Vagina (tissue), 2 donors: ENCODE measurements around the gene GPR33. TPM values are rescaled to one million over a fixed set of nuclear protein-coding genes. Genes with fewer than 3 reads are reported as not detected.

Experiments
- DNase-seq, 2 donors: peaks; one replicate each; pipeline ENCODE4 v3.0.0-alpha.2; 2017; ENCODE audit errors: extremely low spot score in 2 of 2
- H3K27ac ChIP-seq: fragments of 200-600 bp; sonication (generic); one replicate; pipeline ENCODE4 v1.5.1; 2019
- H3K27me3 ChIP-seq: fragments of 200-600 bp; sonication (generic); one replicate; pipeline ENCODE4 v1.5.1; 2019
- H3K36me3 ChIP-seq, 2 donors: fragments of 200-600 bp; sonication (generic); one replicate each; pipeline ENCODE4 v1.5.1; 2017 to 2019
- H3K4me1 ChIP-seq: fragments of 200-600 bp; sonication (generic); one replicate; pipeline ENCODE4 v1.5.1; 2019
- H3K4me3 ChIP-seq, 2 donors: fragments of 200-600 bp; sonication (generic); 1 replicate in 1 of 2; 2 replicates in 1 of 2; pipeline ENCODE4 v1.5.1; 2016 to 2019
- H3K9me3 ChIP-seq: fragments of 200-600 bp; sonication (generic); one replicate; pipeline ENCODE4 v1.5.1; 2019
- POLR2A ChIP-seq, 2 donors: fragments of 450-650 bp; IDR thresholded peaks; one replicate each; pipeline ENCODE4 v1.6.1; 2017; ENCODE audit warnings: antibody characterized with exemption in 2 of 2, mild to moderate bottlenecking in 2 of 2, moderate library complexity in 2 of 2
- POLR2AphosphoS5 ChIP-seq, 2 donors: sonication (generic); formaldehyde crosslinking; IDR thresholded peaks; one replicate each; pipeline ENCODE4 v1.9.0; 2017; ENCODE audit warnings: antibody characterized with exemption in 2 of 2, mild to moderate bottlenecking in 2 of 2, low read depth in 1 of 2; ENCODE audit not compliant: insufficient read depth in 1 of 2
- intact Hi-C: fragments of 100-400 bp; cut with DNase I; formaldehyde crosslinking; loops from one replicate; pipeline ENCODE4 v1.15.1; 2023
- total RNA-seq: library from RNA; depleted of rRNA; stranded (reverse); fragments of >200 nt; gene quantifications from one replicate; pipeline ENCODE4 v1.2.3, GENCODE V29; 2016
- TF ChIP-seq, protein P1 (sequence below), 3 experiments: fragments of 450-650 bp in 2 of 3; fragments of 200-600 bp in 1 of 3; sonication (generic) in 1 of 3; IDR thresholded peaks; one replicate each; pipeline ENCODE4 v1.5.1; 2017 to 2019; ENCODE audit warnings: antibody characterized with exemption in 3 of 3, mild to moderate bottlenecking in 2 of 3, moderate library complexity in 2 of 3

The GPR33 gene
- total RNA-seq, 1 donor from 2014 or later, result not detected

DNA sequence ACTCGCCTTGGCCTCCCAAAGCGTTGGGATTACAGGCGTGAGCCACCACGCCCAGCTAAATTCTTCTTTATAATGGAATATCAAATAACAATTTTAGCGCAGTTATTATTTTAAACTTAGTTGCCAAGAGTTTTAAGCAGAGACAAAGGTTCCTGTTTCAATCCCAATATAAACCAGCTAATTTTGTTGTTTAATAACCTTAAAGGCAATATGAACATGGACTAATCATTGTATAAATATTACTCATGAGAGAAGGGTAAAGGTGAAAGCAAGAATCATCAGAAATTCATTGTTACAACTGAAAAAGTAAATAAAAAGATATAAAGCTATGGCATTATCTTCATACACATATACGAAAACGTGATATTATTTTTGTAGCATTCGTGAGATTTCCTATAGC is 38.7 kb downstream of the GPR33 start:
- peaks cover 2% of the 10 kb centered on the region for H3K4me1 ChIP-seq
- TF ChIP-seq POLR2AphosphoS5 (IDR thresholded peaks at IDR 0.05; ENCODE audit: insufficient read depth in 1 of 2, low read depth in 1 of 2) (no peak), POLR2A (IDR thresholded peaks at IDR 0.05) (no peak)
- TF ChIP-seq, protein P1, sequence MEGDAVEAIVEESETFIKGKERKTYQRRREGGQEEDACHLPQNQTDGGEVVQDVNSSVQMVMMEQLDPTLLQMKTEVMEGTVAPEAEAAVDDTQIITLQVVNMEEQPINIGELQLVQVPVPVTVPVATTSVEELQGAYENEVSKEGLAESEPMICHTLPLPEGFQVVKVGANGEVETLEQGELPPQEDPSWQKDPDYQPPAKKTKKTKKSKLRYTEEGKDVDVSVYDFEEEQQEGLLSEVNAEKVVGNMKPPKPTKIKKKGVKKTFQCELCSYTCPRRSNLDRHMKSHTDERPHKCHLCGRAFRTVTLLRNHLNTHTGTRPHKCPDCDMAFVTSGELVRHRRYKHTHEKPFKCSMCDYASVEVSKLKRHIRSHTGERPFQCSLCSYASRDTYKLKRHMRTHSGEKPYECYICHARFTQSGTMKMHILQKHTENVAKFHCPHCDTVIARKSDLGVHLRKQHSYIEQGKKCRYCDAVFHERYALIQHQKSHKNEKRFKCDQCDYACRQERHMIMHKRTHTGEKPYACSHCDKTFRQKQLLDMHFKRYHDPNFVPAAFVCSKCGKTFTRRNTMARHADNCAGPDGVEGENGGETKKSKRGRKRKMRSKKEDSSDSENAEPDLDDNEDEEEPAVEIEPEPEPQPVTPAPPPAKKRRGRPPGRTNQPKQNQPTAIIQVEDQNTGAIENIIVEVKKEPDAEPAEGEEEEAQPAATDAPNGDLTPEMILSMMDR (IDR thresholded peaks at IDR 0.05), result no peak
- intact Hi-C loops, result no loop called here
- no peak overlapping the region for H3K4me3 ChIP-seq
- H3K27ac ChIP-seq, result no peak overlapping the region
- H3K9me3 ChIP-seq, result no peaks in the 10 kb centered on the region
- no peak for DNase-seq
- H3K36me3 ChIP-seq, result peaks cover 0 to 19% of the 10 kb centered on the region in 2 donors
- no peaks in the 10 kb centered on the region for H3K27me3 ChIP-seq

DNA sequence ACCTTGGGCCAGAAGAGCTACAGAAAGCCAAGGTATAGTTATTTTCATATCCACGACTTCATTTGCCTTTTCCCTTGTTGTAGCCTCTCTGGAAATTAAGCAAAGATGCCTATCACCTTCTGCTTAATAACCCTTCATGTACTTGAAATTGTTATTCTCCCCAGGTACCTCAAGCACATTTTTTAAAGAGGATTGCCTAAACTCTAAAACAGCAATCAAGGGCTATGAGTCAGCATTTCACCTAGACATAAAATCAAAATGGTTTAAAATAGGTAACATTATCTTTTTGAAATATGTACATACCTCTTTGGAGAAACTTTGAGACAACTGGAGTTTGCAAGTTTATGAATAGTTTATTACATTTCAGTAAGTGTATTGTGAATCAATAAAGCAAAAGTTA is 42.1 kb downstream of the GPR33 start:
- intact Hi-C loops, result no loop called here
- no peak for DNase-seq
- Histone ChIP-seq H3K4me3 (no peak overlapping the region), H3K36me3 (peaks cover 0 to 7% of the 10 kb centered on the region in 2 donors), H3K27me3 (no peaks in the 10 kb centered on the region), H3K4me1 (no peaks in the 10 kb centered on the region), H3K27ac (no peak overlapping the region), H3K9me3 (no peaks in the 10 kb centered on the region)
- TF ChIP-seq POLR2AphosphoS5 (IDR thresholded peaks at IDR 0.05; ENCODE audit: insufficient read depth in 1 of 2, low read depth in 1 of 2) (no peak), POLR2A (IDR thresholded peaks at IDR 0.05) (no peak)
- TF ChIP-seq, protein P1 (IDR thresholded peaks at IDR 0.05), result no peak

GRCh38 chr14:31442284-31442683 is 45.6 kb downstream of the GPR33 start:
- no peak overlapping the region for H3K4me3 ChIP-seq
- H3K4me1 ChIP-seq, result no peaks in the 10 kb centered on the region
- intact Hi-C loops, result no loop called here
- H3K9me3 ChIP-seq, result no peaks in the 10 kb centered on the region
- no peak overlapping the region for H3K27ac ChIP-seq
- TF ChIP-seq, protein P1 (IDR thresholded peaks at IDR 0.05), result no peak
- no peak for TF ChIP-seq POLR2AphosphoS5 (IDR thresholded peaks at IDR 0.05; ENCODE audit: insufficient read depth in 1 of 2, low read depth in 1 of 2)
- no peak for TF ChIP-seq POLR2A (IDR thresholded peaks at IDR 0.05)
- no peaks in the 10 kb centered on the region for H3K36me3 ChIP-seq
- no peaks in the 10 kb centered on the region for H3K27me3 ChIP-seq
- no peak for DNase-seq

- Histone ChIP-seq H3K4me3 (no peak overlapping the region), H3K36me3 (no peaks in the 10 kb centered on the region), H3K9me3 (no peaks in the 10 kb centered on the region), H3K27me3 (no peaks in the 10 kb centered on the region), H3K4me1 (no peaks in the 10 kb centered on the region), H3K27ac (no peak overlapping the region)
- intact Hi-C loops, result no loop called here
- TF ChIP-seq POLR2AphosphoS5 (IDR thresholded peaks at IDR 0.05; ENCODE audit: insufficient read depth in 1 of 2, low read depth in 1 of 2) (no peak), POLR2A (IDR thresholded peaks at IDR 0.05) (no peak)
- TF ChIP-seq, protein P1 (IDR thresholded peaks at IDR 0.05), result no peak
- DNase-seq, result no peak
Observed at GRCh38 chr14:31441273-31442111, 46.3 kb downstream of the GPR33 start.

DNA sequence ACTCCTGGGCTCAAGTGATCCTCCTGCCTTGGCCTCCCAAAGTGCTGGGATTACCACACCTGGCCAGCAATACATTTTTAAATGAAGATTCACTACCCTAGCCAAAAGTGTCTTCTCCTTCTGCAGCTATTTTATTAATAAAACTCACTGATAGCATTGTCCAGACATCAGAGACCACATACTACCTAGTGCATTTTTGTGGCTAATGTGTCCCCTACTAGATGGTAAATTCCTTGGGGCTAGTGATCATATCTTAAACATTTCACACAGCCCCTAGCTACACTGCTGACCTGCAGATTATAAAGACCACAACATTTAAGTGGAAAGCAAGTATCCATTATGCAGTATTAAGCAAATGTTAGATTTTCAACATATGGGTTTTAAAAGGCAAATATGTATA is 47.6 kb downstream of the GPR33 start:
- Histone ChIP-seq H3K36me3 (no peaks in the 10 kb centered on the region), H3K4me1 (peaks cover 8% of the 10 kb centered on the region), H3K4me3 (no peak overlapping the region), H3K27ac (no peak overlapping the region), H3K9me3 (no peaks in the 10 kb centered on the region), H3K27me3 (no peaks in the 10 kb centered on the region)
- no peak for DNase-seq
- TF ChIP-seq, protein P1 (IDR thresholded peaks at IDR 0.05), result no peak
- TF ChIP-seq POLR2A (IDR thresholded peaks at IDR 0.05), result no peak
- no peak for TF ChIP-seq POLR2AphosphoS5 (IDR thresholded peaks at IDR 0.05; ENCODE audit: insufficient read depth in 1 of 2, low read depth in 1 of 2)
- intact Hi-C loops, result no loop called here
